Duodenal mucosa (tissue), 2 donors: Measurements from ENCODE around the gene ZFPM1.

ENCODE experiments used
- H3K27ac ChIP-seq: one replicate; pipeline ENCODE4 v1.7.0; 2013; ENCODE audit warnings: low read depth, low read length
- H3K27me3 ChIP-seq, 2 donors: one replicate each; pipeline ENCODE4 v1.7.0; 2013; ENCODE audit warnings: low read length in 2 of 2, control low read depth in 1 of 2; ENCODE audit not compliant: insufficient read depth in 2 of 2, control insufficient read depth in 1 of 2
- H3K36me3 ChIP-seq, 2 donors: one replicate each; pipeline ENCODE4 v1.7.0; 2013; ENCODE audit warnings: low read length in 2 of 2, control low read depth in 1 of 2; ENCODE audit not compliant: insufficient read depth in 2 of 2, control insufficient read depth in 1 of 2
- H3K4me1 ChIP-seq, 2 donors: one replicate each; pipeline ENCODE4 v1.7.0; 2013; ENCODE audit warnings: low read length in 2 of 2, control low read depth in 1 of 2; ENCODE audit not compliant: insufficient read depth in 2 of 2, control insufficient read depth in 1 of 2
- H3K4me3 ChIP-seq, 2 donors: one replicate each; pipeline ENCODE4 v1.7.0; 2013; ENCODE audit warnings: low read length in 2 of 2, low read depth in 1 of 2
- H3K9ac ChIP-seq, 2 donors: one replicate each; pipeline ENCODE4 v1.7.0; 2013; ENCODE audit warnings: low read length in 2 of 2, low read depth in 1 of 2
- H3K9me3 ChIP-seq, 2 donors: one replicate each; pipeline ENCODE4 v1.7.0; 2013; ENCODE audit warnings: low read length in 2 of 2, control low read depth in 1 of 2; ENCODE audit not compliant: control insufficient read depth in 1 of 2

ZFPM1 gene

GRCh38 chr16:88498576-88499208 lies 45.6 kb downstream of the ZFPM1 start:
- Histone ChIP-seq H3K9me3 (no peaks in the 10 kb centered on the region), H3K27ac (no peak overlapping the region), H3K27me3 (no peaks in the 10 kb centered on the region), H3K9ac (no peak overlapping the region), H3K36me3 (peaks cover 0 to 14% of the 10 kb centered on the region in 2 donors), H3K4me1 (peaks cover 31 to 37% of the 10 kb centered on the region in 2 donors), H3K4me3 (no peak overlapping the region)

GRCh38 chr16:88499292-88499691 lies 46.2 kb downstream of the ZFPM1 start:
- H3K27me3 ChIP-seq: no peaks in the 10 kb centered on the region
- H3K27ac ChIP-seq: no peak overlapping the region
- no peak overlapping the region for H3K4me3 ChIP-seq
- no peak overlapping the region for H3K9ac ChIP-seq
- H3K4me1 ChIP-seq: peaks cover 37 to 43% of the 10 kb centered on the region in 2 donors
- peaks cover 0 to 14% of the 10 kb centered on the region in 2 donors for H3K36me3 ChIP-seq
- H3K9me3 ChIP-seq: no peaks in the 10 kb centered on the region

GRCh38 chr16:88499836-88500251 lies 46.8 kb downstream of the ZFPM1 start:
- Histone ChIP-seq H3K4me3 (no peak overlapping the region), H3K27me3 (no peaks in the 10 kb centered on the region), H3K9me3 (no peaks in the 10 kb centered on the region), H3K27ac (no peak overlapping the region), H3K4me1 (peaks cover 42 to 48% of the 10 kb centered on the region in 2 donors), H3K9ac (no peak overlapping the region), H3K36me3 (peaks cover 0 to 14% of the 10 kb centered on the region in 2 donors)

GRCh38 chr16:88500255-88500661 lies 47.2 kb downstream of the ZFPM1 start:
- Histone ChIP-seq H3K27ac (no peak overlapping the region), H3K27me3 (no peaks in the 10 kb centered on the region), H3K36me3 (peaks cover 0 to 14% of the 10 kb centered on the region in 2 donors), H3K9ac (no peak overlapping the region), H3K4me1 (peaks cover 46 to 48% of the 10 kb centered on the region in 2 donors), H3K9me3 (no peaks in the 10 kb centered on the region), H3K4me3 (no peak overlapping the region)

- no peaks in the 10 kb centered on the region for H3K27me3 ChIP-seq
- no peak overlapping the region for H3K27ac ChIP-seq
- H3K9ac ChIP-seq: no peak overlapping the region
Observed at GRCh38 chr16:88502371-88502770, 49.3 kb downstream of the ZFPM1 start.

GRCh38 chr16:88502776-88503280 lies 49.7 kb downstream of the ZFPM1 start:
- Histone ChIP-seq H3K4me1 (peaks cover 50 to 56% of the 10 kb centered on the region in 2 donors), H3K9me3 (no peaks in the 10 kb centered on the region), H3K27ac (peak overlapping the region; percentile 3), H3K4me3 (no peak overlapping the region), H3K9ac (no peak overlapping the region), H3K36me3 (peaks cover 0 to 15% of the 10 kb centered on the region in 2 donors), H3K27me3 (no peaks in the 10 kb centered on the region)

More at GRCh38 chr16:88502371-88502770, 49.3 kb downstream of the ZFPM1 start:
- Histone ChIP-seq H3K4me1 (peaks cover 51 to 53% of the 10 kb centered on the region in 2 donors), H3K36me3 (peaks cover 0 to 15% of the 10 kb centered on the region in 2 donors), H3K9me3 (no peaks in the 10 kb centered on the region), H3K4me3 (no peak overlapping the region)

GRCh38 chr16:88503374-88503770 lies 50.3 kb downstream of the ZFPM1 start:
- H3K4me1 ChIP-seq: peaks cover 48 to 55% of the 10 kb centered on the region in 2 donors
- no peaks in the 10 kb centered on the region for H3K27me3 ChIP-seq
- H3K9ac ChIP-seq: peak overlapping the region; percentile 55 to 60
- H3K36me3 ChIP-seq: peaks cover 0 to 15% of the 10 kb centered on the region in 2 donors
- H3K9me3 ChIP-seq: no peaks in the 10 kb centered on the region
- peak overlapping the region; percentile 94 for H3K27ac ChIP-seq
- no peak overlapping the region for H3K4me3 ChIP-seq

- Histone ChIP-seq H3K4me1 (peaks cover 50 to 55% of the 10 kb centered on the region in 2 donors), H3K4me3 (peak overlapping the region in 1 of 2 donors; percentile 15), H3K27ac (peak overlapping the region; percentile 94), H3K9me3 (no peaks in the 10 kb centered on the region), H3K27me3 (no peaks in the 10 kb centered on the region), H3K36me3 (peaks cover 0 to 15% of the 10 kb centered on the region in 2 donors), H3K9ac (peak overlapping the region; percentile 55 to 60)
Observed at GRCh38 chr16:88503771-88504488, 50.9 kb downstream of the ZFPM1 start.

GRCh38 chr16:88504489-88505404 lies 51.7 kb downstream of the ZFPM1 start:
- Histone ChIP-seq H3K27ac (peak overlapping the region; percentile 94), H3K9me3 (no peaks in the 10 kb centered on the region), H3K9ac (peak overlapping the region; percentile 55 to 60), H3K27me3 (no peaks in the 10 kb centered on the region), H3K36me3 (peaks cover 0 to 15% of the 10 kb centered on the region in 2 donors), H3K4me3 (peak overlapping the region in 1 of 2 donors; percentile 35), H3K4me1 (peaks cover 49 to 62% of the 10 kb centered on the region in 2 donors)
